Measurements from ENCODE around the gene SMAD7. TPM values are rescaled to one million over a fixed set of nuclear protein-coding genes. Genes with fewer than 3 reads are reported as not detected.
A peak's percentile ranks its signal among the peaks of the same experiment; 100 is the strongest.

Gene SMAD7
- total RNA-seq, 2 donors from 2014 or later = 34.7 to 36.8 TPM

DNA sequence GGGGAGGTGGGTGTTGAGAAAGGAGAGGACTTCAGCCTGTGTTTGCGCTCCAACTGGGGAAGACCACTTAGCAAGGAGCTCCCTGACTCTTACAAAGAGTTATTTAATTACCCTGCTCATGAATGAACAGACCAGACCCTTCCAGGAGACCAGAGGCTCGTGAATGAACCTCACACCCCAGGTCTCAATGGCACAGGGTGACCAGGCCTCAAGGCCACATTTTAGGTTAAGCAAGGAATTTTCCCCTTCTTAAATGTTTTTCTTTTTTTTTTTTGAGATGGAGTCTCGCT is 25.3 kb downstream of the SMAD7 start:
- no peak for DNase-seq (ENCODE audit: low spot score)
- intact Hi-C loops (cut with DNase I) = loop anchor here in 1 of 2 donors (5.0 kb wide), 1 partner anchor 98 kb away; no protein-coding TSS in a partner anchor

DNA sequence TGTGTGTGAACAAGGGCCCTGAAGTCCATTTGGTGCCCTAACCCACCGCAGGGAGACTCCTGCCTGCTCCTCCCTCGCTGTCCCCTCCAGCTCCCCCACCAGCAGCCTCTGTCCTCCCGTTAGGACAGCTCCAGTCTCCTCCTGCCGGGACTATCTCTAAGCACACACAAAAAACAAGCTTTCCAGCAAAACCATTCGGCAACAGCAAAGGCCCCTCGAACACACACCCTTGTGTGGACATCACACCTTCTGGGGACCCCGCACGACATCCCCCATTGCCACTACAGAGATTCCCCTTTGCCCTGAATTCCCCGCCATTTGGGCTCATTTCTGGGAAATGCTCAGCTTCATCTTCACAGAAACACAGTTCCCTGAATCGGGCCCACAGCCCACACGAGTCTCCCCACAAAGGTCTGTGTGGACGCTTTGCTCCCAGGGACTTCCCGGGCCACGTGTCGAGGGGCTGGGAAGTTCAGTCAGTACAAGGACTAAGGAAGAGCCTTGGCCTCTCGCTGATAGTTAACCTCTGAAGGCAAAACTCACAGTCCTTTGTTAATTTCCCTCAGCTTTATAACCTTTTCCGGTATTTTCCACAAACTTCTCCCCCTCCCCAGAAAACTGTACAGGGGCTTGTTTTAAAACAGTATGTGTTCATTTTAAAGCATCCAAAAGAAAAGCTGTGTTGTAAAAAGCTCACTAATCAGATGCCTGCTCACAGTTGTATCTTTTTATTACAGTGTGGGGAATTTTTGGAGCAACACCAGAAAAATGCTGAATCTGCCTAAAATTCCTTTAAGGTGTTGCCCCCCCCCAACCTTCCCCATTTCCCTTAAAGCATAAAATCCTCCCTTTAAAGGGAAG is 25.9 kb downstream of the SMAD7 start:
- intact Hi-C loops (cut with DNase I) = loop anchor here in 1 of 2 donors (5.0 kb wide), 1 partner anchor 98 kb away; no protein-coding TSS in a partner anchor
- no peak for DNase-seq (ENCODE audit: low spot score)

DNA sequence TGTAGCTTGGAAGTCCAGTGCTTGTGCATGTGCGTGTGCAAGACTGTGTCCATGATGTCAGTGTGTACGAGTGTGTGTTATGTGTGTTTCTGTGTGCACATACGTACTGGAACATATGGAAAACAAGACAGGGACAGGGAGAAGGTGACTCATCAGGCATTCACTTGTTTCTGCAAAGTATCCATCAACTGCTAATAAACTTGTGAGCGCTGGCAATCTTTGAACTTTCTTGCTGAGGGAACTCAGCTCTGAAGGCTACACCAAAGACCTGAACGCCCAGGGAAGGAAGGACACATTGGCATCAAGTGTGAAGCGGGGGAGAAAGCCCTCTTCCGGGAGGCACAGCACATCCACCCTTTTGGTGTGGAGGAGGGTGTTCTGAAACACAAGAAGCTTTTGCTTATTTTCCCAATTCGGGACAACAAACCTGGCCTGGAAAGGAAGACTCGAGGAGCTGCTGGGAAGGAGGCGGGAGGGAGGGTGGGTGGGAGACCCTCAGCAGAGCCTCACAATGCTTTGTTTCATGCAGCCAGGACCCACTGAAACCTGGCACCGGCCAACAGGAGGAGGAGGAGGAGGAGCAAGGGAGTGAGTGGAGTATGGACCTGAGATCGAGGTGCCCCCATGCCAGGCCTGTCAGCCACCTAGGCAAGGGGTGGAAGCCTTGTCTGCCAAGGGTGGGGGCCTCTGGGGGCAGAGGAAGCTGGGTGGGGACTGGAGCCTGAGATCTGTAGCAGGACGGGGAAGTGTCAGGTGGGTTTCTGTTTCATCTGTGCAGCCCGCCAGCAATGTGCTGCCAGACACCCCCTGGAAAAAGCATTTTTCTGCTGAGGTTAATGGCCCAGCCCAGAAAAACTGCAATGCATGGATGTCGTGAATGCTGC is 26.8 kb downstream of the SMAD7 start:
- intact Hi-C loops (cut with DNase I) = no loop called here
- peak; percentile 73 for DNase-seq (ENCODE audit: low spot score)

DNA sequence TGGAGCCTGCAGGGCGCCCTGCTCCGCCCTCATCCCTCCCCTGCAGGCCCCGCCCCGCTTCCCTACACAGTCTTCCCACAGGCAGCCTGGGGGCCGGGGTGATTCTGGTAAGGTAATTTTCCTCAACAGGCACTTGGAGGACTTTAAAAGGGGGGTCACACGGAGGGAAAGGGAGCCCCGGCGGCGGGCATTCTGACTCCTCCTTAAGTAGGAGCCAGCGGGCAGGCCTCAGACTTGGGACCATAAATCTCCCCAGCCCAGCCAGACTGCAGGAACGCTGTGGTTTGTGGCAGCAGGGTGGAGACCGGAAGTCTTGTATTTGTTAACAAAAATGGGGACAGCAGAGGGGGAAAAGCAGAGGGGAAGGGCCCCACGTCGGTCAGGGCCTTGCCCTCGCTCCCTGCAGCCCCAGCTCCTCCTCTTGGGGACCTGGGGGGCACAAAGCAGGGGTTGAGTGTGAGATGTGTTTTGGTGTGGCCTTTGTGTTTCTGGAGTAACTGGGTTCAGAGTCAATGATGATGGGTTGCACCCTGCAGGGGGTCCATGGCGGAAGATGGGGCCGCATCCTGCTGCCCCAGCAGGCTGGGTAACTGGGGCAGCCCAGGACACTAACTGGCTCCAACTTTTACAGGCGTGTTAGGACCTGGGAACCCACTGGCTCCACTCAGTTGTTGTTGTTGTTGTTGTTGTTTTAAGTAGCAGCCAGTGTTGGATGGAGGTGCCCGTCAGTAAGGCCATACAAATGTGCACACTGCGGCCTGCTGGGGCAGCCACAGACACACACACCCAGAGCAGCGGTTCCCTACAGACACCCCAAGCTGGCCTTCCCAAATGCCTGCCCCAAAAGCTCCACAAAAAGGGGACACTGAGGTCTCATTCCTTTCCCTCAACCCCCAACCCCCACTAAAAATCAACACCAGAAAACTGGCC is 27.7 kb downstream of the SMAD7 start:
- DNase-seq (ENCODE audit: low spot score) = peak; percentile 92
- intact Hi-C loops (cut with DNase I) = no loop called here

DNA sequence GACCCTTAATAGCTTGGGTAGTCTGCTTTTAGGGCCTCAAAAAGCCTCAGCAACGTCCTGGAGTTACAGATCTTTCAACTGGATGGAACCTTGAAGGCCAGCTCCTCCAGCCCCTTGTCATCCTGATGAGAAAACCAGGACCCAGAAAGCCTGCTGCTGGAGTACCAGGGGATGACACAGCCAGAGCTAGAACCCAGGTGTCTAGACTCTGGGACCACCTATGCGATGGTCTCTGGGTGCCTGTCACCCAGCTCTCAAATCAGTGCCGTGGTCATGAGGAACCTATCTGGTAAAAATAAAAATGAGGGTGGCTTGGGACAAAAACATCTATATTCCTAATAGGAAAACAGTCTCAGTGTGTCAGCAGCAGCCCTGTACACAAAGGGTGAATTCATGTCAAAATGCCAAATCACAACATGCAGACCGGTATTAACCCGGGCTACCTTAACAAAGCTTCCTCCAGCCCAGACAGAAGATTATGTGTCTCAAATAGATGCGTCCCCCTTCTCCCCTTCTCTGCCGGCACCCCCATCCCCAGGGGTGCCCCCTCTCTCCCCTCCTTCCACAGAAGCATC is 28.5 kb downstream of the SMAD7 start:
- intact Hi-C loops (cut with DNase I) = no loop called here
- no peak for DNase-seq (ENCODE audit: low spot score)

DNA sequence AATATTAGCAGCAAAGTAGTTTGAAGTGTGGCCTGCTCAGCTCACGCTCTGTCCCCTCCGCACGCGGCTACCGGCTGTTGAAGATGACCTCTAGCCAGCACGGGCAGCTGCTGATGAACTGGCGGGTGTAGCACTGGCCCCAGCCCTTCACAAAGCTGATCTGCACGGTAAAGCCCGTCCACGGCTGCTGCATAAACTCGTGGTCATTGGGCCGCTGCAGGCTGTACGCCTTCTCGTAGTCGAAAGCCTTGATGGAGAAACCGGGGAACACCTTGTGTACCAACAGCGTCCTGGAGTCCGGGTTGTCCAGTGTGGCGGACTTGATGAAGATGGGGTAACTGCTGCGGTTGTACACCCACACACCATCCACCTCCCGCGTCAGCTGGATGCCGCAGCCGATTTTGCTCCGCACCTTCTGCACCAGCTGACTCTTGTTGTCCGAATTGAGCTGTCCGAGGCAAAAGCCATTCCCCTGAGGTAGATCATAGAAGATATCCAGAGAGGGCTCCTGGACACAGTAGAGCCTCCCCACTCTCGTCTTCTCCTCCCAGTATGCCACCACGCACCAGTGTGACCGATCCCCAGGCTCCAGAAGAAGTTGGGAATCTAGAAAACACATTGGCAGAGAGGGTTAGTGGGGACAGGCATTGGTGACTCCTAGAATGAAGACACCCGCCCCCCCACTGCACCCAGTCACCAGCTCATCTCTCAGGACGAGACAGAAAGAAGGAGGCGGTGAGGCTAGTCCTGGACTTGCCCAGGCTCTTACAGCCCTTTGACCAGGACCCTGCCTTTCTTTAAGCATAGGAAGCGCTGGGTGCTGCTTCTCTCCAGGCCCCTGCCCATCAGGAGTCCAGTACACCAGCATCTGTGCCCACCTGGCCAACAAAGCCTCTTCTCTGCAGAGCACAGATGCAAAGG is 29.2 kb downstream of the SMAD7 start:
- intact Hi-C loops (cut with DNase I) = no loop called here
- peak; percentile 75 for DNase-seq (ENCODE audit: low spot score)

DNA sequence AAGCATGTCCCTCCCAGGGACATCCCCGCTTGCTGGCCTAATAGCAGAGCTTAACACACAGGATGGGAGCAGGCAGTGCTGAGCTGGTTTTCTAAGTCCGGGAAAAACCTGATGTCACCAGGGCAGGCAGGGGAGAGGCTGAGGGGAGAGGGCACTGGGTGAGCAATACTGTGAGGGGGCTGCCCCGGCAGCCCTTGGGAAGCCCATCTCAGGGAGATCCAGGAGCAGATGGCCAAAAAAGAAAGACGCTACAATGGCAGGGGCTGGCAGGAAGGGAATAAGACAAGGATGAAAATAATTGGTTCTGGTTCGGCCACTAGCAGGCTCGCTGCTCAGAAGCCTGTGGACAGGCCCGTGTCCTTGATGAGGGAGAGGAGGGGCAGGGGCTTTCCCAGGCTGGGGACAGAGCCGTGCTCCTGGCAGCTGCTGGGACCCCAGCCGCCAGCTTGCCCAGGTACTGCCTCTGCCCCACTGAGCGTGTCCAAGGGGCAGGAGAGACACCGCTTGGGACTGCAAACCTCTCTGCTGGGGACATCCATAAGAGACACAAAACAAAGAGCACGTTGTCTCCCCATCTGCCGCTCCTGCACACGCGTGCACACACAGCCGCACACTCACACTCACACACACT is 30.2 kb downstream of the SMAD7 start:
- intact Hi-C loops (cut with DNase I) = no loop called here
- peak; percentile 67 for DNase-seq (ENCODE audit: low spot score)

DNA sequence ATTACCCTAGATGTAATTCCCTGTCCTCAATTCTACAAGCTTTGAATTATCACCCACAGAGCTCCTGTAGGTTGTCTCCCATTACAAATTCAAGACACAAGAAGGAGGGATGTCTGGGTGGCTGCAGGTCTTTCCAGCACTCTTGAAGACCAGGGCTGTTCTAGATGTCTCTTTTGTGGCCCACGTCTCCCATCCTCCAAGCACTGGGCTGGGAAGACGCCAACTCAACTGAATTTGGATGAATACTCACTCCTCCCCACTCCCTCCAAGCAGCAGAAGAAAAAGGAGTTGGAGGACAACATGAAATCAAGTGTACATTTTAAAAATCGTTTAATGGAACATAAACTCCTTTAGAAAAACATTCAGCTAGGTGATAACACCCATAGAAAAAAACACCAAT is 31.2 kb downstream of the SMAD7 start:
- DNase-seq (ENCODE audit: low spot score) = peak; percentile 13
- intact Hi-C loops (cut with DNase I) = no loop called here

DNA sequence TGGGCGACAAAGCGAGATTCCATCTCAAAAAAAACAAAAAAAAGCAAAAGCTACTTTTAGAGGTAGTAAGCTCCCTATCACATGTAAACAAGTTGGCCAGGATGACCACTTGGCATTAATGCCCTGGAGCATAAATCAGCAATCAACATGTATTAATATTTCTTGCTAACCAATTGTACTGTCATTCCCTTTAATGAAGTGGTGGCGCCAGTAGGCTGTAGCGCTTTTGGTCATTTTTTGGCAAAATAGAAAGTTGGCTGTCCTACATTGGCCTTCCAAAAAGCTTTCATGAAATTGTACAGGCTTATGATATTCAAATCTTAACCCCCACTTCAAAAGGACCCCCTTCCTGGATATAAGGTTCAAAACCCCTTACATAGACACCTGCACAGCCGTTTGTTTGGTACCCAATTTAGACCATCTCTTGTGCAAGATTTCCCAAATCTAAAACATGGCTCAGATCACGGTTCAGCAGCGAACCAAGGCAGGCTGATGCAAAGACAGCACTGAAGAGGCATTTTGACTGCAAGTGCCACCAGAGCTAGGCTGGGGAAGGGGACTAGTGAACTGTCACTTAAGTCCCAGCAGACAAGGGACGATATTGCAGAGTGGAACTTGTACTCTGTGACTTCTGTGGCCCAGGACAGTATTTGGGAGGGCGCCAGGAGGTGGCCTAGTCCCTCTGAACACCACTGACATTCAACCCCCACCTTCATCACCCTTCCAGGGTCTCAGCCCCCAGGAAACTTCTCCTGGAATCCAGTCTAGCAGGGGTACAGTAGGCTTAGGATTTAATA is 31.9 kb downstream of the SMAD7 start:
- peak; percentile 59 for DNase-seq (ENCODE audit: low spot score)
- intact Hi-C loops (cut with DNase I) = no loop called here

DNA sequence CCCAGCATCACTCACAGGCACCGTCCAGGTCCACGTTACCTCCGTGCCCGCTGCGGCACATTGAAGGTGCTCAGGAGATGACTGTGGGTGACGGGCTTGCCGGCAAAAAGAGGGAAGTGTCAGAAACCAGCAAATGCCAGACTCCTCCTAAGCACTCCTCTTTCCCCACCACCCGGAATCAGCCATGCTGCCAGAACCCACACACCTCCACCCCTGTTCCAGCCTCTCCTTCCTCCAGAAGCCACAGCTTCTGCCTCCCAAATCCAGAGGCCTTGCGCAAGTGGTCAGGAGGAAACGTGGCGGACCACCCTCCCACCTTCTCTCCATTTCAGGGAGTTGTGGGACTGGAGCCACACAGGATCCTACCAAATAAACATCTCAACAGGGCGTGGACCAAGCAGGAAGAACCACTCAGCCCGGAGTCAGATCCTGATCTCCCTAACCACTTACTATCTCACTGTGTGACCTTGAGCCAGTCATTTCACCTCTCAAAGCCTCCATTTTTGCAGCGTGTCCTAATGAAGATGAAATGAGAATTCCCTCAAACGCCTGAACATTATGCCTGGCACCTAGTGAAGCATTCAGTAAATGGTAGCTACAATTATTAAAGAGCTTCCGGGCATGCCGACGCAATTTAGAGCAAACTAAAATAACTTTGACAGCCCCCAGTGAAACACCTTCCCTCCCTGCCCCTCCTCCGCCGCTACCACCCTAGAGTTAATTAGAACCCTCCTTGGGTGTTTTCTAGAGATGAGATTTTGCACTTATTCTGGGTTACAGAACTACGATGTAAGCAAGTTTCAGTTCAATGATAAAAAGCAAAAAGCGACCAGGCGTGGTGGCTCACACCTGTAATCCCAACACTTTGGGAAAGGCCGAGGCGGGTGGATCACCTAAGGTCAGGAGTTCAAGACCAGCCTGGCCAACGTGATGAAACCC is 32.9 kb downstream of the SMAD7 start:
- intact Hi-C loops (cut with DNase I) = no loop called here
- peak; percentile 72 for DNase-seq (ENCODE audit: low spot score)

DNA sequence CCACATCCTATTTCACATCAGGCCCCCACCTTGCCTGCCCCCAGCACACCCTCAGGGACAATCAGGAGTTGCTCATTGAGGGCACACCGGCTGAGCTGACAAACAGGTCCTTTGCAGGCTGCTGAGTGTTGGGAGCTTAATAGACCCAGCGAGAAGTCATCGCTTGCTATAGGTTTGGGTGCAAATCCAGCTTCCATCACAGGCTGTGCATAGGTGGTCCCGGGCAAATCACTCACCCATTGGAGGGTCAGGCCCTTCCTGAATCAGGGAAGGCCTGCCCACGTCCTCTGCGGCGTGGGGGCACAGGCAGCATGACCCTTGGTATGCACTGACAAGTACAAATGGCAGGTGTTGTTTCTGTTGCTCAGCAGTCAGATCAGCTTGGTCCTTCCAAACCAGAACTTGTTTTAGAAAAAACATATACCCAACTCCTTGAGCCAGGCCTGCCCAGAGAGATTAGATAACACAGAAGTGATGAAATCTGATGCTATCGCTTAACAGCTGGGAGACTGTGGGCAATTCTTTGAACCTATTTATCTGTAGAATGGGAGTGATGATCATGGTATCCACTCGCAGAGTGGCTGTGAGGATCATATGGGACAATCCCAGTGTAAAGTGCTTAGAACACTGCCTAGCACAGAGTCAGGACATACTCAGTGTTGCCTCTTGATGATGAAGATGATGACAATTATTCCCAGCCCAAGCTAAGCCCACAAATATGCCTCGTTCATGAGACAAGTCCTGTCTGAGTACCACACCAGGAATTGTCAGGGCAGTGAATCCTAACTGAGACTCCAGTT is 34.9 kb downstream of the SMAD7 start:
- intact Hi-C loops (cut with DNase I) = no loop called here
- DNase-seq (ENCODE audit: low spot score) = peak; percentile 47

DNA sequence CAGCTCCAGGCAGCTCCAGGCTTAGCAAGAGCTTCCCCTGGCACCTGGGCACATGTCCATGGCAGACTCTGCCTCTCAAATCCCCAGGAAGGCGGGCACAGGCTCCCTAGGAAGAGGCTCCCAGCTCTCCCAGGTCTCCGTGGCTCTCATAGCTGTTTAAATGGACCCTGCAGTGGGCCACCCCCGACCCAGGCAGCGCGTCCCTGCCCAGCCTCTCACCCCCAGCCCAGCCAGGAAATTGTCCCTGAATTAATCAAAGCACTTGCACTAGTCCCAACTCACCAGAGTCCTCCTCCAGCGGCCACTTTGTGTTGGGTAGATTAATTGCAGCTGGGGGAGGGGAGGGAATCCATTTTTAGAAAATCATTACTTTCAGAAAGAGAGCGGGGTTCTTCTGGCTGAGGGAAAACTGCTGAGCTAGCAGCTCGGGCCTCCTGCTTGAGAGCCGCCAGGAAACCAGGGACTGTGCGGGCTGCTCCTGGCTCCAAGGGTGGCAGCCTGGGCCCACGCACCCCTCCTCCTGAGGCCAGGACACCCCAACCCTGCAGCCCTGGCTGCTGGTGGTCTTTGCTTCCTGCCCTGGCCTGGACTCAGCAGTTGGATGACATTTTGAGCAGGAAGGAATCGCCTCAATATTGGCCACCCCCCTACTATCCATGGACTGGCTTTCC is 36.0 kb downstream of the SMAD7 start:
- intact Hi-C loops (cut with DNase I) = no loop called here
- DNase-seq (ENCODE audit: low spot score) = no peak

DNA sequence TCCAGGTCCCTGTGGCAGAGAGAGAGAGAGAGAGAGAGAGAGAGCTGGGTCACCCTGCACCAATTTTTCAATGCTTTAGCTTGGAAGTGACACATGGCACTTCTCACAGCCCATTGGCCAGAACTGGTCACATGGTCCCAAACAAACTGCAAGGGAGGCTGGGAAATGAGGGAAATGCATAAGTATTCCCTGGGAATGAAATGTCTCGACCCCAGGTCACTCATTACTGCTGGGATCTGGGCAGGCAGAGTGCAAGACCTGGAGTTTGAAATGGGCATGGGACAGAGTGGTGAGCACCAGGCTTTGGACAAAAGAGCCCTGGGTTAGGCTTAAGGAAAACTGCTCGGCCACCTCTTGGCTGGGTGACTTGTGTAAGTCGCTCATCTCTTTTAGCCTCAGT is 37.0 kb downstream of the SMAD7 start:
- intact Hi-C loops (cut with DNase I) = no loop called here

DNA sequence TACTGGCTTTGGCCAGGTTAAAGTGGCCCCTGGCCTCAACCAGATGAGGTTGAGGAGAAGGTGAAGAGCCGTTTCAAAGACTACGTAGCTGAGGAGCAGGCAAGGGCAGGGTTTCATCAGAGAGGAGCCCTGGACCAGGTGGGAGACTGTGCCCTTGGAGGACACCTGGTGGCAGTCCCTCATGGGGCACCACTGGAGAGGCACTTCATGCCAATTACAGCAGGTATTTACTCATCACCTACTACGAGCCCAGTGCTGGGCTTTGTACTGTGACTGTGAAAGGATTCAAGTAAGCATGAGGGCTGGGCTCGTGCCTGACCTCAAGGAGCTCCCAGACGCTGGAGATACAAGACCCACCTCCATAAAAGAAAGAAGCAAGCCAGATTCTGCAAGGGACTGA is 37.6 kb downstream of the SMAD7 start:
- intact Hi-C loops (cut with DNase I) = no loop called here
- DNase-seq (ENCODE audit: low spot score) = no peak

More for the DNA sequence above, 37.0 kb downstream of the SMAD7 start:
- no peak for DNase-seq (ENCODE audit: low spot score)
